H7 (cell line): ENCODE data around the gene PCNX1. TPM values are rescaled to one million over a fixed set of nuclear protein-coding genes. Genes with fewer than 3 reads are reported as not detected.

Source experiments
- DNase-seq: peaks from one replicate; pipeline ENCODE4 v3.0.0; 2012
- H3K27me3 ChIP-seq: 2 replicates; pipeline ENCODE4 v1.6.0; 2011; ENCODE audit warnings: mild to moderate bottlenecking, low read length; ENCODE audit not compliant: control insufficient read depth, insufficient read depth
- H3K36me3 ChIP-seq: replicated peaks from 2 replicates; pipeline ENCODE4 v1.5.1; 2011; ENCODE audit warnings: low read length; ENCODE audit not compliant: control insufficient read depth, insufficient read depth
- H3K4me3 ChIP-seq: 2 replicates; pipeline ENCODE4 v1.5.1; 2011; ENCODE audit warnings: low read depth, mild to moderate bottlenecking, control low read depth, low read length, moderate library complexity; ENCODE audit not compliant: insufficient read depth
- total RNA-seq: library from RNA; depleted of rRNA; stranded (reverse); fragments of >200 nt; shearing (Covaris generic); gene quantifications from 2 replicates; pipeline ENCODE4 v1.2.3, GENCODE V29; 2014

PCNX1 gene
- total RNA-seq, 1 experiment from 2014 or later, result 29.1 TPM

DNA sequence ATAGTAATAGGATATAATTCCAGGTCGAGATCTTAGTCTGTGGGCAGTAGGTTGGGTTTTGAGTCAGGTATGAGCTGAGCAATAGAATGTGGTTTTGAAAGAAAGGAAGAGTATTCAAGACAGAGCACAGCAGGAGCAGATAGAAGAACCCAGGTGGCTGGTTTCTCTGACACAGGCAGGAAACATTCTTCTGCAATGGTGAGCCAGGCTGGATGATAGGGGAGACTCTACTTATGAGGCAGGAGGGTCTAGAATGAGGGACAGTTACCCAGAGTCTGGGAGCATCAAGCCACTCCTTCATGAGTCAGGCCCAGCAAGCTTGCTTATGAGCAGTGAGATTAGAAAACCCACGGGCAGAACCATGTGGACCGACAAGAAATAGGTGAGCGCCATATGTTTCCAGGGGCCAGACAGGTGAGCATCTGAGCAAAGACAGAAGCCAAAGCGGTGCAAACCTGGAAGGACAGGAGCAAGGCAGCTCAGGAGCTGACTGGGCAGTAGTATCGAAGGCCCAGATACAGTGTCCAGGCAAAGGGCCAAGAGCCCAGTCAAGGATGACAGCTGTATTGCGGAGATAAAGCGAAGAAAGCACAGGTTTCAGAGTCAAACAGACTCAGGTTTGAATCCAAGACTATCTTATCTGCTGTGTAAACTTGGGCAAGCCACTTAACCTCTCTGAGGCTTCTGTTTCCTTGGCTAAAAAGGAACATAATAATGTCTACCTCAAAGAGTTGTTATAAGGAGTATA is 22.5 kb upstream of the PCNX1 start:
- no peak overlapping the region for H3K4me3 ChIP-seq
- H3K27me3 ChIP-seq, result no peaks in the 10 kb centered on the region
- H3K36me3 ChIP-seq, result no peaks in the 10 kb centered on the region
- DNase-seq, result no peak

DNA sequence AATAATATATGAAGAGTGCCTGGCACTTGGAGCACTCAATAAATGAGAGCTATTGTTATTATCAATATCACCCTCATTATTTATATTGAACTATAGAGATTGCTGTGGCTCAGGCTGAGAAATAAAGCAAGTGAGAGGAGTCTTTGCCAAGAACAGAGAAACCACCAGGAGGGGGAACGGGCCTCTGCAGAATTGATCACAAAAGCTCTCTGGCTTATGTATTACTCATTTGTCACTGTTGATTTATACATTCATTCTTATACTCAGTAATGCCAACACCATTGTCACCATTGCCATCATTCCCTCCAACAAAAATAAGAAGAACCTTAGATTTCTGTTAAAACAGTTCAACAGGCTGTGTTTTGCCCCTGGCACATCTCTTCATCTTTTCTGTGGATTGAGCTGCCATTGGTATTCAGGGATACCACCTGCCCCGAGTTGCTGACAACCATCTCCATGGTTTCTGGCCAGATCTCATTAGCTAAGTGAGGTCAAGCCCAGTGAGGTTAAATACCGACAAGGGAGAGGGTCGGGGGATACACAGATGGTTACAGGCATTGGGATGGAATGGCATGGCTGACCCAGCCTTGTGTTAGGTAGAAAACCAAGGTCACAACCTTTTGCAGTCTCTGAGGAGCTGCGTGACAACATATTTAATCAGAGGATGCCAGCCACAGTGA is 21.8 kb upstream of the PCNX1 start:
- no peaks in the 10 kb centered on the region for H3K27me3 ChIP-seq
- no peaks in the 10 kb centered on the region for H3K36me3 ChIP-seq
- H3K4me3 ChIP-seq, result no peak overlapping the region
- no peak for DNase-seq

DNA sequence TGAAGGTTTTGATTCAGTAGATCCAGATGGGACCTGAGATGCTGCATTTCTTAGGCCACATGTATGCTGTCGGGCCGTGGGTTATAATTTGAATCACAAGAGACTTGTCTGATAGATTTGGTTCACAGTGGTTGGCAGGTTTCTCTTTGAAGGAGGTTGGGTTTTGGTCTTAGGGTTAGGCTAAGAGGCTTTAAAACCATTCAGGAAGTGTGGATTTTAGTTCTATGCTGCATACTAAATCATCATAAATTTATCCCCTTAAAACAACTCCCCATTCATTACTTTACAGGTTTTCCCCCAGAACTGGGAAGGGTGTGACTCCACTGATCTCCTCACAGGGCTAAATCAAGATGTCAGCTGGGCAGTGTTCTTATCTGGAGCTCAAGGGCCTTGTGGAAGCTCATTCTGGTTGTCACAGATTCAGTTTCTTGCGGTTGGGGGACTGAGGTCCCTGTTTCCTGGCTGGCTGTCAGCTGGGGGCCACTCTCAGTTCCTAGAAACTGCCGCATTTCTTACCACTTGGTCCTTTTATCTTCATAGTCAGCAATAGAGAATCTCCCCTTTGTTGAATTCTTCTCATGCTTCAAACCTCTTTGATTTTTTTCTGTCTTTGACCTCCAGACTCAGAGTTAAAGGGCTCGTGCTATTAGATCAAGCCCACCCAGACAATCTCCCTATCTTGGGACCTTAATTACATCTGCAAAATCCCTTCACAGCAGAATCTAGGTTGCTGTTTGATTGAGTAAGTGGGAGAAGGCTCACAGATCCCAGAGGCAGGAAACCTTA is 20.6 kb upstream of the PCNX1 start:
- no peak for DNase-seq
- Histone ChIP-seq H3K27me3 (no peaks in the 10 kb centered on the region), H3K4me3 (no peak overlapping the region), H3K36me3 (no peaks in the 10 kb centered on the region)

DNA sequence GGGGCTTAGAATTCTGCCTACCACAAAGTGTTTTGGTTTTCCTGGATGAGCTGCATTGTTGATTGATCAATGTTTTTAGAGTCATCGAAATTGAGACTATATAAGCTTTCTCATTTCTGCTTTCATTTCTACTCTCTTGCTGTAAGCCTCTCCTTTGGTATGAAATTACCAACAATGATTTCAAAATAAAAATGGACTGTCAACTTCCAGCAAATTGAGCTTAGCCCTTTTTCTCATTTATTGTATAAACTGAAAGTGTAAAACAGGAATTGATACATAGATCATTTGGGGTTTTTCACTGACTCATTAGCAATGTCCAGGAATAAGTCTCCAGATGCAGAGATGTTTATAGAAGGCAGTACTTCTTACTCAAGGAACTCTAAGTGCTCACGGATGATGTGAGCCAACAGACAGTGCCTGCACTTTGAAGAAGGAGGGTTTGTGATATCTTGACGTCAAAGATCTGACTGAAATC is 20.0 kb upstream of the PCNX1 start:
- Histone ChIP-seq H3K36me3 (no peaks in the 10 kb centered on the region), H3K4me3 (no peak overlapping the region), H3K27me3 (no peaks in the 10 kb centered on the region)
- DNase-seq, result no peak

DNA sequence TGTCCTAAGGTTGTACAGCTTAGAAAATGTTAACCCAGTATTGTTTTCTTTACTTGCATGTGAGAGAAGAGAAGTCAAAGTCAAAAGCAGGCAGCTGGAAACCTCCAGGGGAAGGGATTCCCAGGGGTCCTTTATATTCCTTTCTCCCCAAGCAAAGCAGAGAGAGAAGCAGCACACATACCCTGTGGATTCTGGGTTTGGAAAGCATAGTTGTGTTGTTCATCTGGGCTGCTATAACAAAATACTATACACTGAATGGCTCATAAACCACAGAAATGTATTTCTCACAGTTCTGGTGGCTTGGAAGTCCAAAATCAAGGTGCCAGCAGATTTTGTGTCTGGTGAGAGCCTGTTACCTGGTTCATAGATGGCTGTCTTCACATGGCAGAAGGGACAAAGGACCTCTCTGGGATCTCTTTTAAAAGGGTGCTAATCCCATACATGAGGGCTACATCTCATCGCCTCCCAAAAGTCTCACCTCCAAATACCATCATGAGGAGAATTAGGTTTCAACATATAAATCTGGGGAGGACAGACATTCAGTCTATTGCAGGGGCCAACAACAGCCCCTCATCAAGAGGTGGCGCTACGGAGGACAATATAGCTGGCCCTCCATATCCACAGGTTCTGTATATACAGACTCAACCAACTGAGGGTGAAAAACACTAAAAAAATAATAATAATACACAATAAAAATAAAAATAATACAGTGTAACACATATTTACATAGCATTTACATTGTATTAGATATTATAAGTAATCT is 19.3 kb upstream of the PCNX1 start:
- no peak for DNase-seq
- H3K4me3 ChIP-seq, result no peak overlapping the region
- H3K27me3 ChIP-seq, result no peaks in the 10 kb centered on the region
- no peaks in the 10 kb centered on the region for H3K36me3 ChIP-seq

DNA sequence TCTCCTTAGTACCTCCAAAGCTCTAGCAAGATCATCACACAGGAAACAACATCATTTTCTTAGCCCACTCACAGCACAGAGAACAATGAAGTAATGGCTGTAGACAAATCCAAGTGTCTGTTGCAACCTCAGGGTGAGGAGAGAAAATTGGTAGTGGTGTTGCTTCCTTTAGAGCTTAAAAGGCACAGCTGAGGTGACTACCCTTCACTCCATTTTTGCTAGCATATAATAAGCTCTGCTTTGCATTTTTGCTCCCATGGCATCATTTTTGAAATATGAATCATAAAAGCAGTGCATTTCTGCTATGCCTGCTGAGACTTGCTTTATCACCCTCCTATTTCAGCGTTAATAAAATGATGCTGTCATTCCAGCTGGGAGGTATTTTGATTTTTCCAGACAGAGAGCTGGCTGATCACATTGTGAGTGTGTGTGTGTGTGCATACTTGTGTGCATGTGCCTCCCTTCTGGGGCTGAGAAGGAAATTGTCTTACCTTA is 18.5 kb upstream of the PCNX1 start:
- DNase-seq, result no peak

DNA sequence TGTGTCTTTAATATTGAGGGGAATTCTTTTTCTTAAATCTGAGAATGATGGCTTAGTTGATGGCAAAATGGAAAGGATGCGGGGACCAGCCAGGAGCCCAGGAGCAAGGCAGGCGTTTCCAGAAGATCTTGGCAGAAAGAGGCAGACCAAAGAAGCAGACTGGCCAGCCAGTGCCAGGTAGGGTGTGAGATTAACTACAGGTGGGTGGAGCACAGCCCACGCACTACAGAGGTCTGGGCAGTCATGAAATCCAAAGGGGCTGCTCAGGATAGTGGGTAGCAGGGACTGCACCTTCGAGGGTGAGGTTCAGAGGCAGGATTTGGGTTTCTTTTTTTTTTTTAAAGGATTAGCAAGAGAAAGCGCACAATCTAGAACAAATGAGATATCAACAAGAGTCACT is 17.7 kb upstream of the PCNX1 start:
- DNase-seq, result no peak
- Histone ChIP-seq H3K36me3 (no peaks in the 10 kb centered on the region), H3K4me3 (no peak overlapping the region), H3K27me3 (no peaks in the 10 kb centered on the region)

More for the DNA sequence above, 18.5 kb upstream of the PCNX1 start:
- no peak overlapping the region for H3K4me3 ChIP-seq
- H3K36me3 ChIP-seq, result no peaks in the 10 kb centered on the region
- H3K27me3 ChIP-seq, result no peaks in the 10 kb centered on the region

DNA sequence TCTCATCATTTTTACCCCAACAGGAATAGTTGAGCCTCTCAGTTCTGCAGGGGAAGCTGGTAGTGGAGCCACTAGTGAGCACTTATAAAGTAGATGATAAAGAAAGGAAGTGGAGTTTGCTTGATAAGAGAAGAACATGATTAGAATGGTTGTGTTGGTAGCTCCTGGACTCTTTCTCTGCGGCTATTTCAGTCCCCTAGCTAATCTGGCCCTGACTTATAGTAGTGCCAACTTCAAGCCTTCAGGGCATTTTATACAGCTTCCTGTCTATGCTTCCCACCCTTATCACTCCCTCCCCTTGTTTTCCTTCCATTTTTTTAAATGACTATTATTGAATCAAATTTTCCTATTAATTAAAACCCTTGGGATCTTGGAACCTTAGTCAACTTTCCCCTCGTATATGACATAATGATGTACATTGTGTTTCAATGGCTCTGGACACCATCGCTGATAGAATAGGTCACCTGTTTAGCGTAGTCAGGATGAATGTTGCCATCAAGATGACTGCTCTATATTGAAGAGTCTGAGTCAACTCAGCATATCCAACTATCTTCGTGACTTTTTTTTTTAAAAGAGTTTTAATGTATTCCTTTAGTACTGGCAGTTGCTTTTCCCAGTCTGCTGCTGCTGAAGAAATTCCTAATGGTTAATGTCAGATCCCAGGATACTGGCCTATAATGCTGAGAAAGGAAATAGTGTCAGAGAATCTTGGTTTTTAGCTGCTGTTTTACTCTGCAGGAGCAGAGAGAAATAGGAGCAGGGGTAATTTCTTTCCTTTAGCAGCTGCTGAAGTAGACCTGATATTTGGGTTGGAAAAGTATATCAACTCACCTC is 16.2 kb upstream of the PCNX1 start:
- Histone ChIP-seq H3K4me3 (no peak overlapping the region), H3K36me3 (no peaks in the 10 kb centered on the region), H3K27me3 (no peaks in the 10 kb centered on the region)
- no peak for DNase-seq

DNA sequence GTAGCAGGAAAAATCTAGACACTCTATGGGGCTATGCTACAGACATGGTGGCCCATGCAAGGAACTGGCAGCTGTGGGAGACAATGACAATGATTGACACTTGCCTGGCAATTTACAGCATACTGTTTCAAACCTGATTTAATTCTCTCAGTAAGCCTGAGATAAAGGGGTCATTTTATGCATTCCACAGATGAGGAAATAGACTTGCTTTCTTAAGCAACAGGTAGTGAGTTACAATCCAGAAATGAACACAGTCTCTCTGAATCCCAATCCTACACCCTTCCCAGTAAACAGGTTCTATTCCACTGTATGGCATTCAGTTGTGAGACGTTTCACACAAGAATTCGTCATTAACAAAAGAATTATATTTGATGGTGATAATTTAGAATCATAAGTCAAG is 15.5 kb upstream of the PCNX1 start:
- Histone ChIP-seq H3K4me3 (no peak overlapping the region), H3K36me3 (no peaks in the 10 kb centered on the region)

DNA sequence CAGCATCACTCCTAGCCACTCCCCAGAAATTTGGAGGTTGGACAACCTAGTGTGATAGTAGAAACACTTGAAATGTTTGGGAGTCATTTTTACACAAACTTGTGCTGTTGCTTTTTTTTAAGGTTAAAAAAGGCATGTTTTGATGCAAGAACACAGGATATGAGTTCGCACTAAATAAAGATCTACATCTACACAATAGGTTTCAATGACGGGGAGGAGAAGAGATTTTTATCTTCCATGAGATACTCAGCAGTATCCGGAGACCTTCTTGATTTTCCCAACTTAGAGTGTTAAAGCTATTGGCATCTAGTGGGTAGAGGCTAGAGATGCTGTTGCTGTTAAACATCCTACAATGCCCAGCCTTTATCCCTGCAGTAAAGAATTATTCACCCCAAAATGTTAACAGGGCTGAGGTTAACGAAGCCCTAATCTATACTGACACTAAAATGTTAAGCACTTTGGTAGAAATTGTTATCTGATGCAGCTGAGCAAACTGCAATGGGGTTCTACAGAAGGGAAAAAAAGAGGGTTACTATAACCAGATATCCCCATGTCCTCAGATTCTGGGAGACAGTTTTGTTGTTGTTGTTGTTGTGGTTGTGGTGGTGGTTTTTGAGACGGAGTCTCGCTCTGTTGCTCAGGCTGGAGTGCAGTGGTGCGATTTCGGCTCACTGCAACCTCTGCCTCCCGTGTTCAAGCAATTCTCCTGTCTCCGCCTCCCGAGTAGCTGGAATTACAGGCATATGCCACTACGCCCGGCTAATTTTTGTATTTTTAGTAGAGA is 14.0 kb upstream of the PCNX1 start:
- Histone ChIP-seq H3K4me3 (no peak overlapping the region), H3K27me3 (no peaks in the 10 kb centered on the region), H3K36me3 (no peaks in the 10 kb centered on the region)
- DNase-seq, result no peak

More for the DNA sequence above, 15.5 kb upstream of the PCNX1 start:
- H3K27me3 ChIP-seq, result no peaks in the 10 kb centered on the region
- DNase-seq, result no peak

DNA sequence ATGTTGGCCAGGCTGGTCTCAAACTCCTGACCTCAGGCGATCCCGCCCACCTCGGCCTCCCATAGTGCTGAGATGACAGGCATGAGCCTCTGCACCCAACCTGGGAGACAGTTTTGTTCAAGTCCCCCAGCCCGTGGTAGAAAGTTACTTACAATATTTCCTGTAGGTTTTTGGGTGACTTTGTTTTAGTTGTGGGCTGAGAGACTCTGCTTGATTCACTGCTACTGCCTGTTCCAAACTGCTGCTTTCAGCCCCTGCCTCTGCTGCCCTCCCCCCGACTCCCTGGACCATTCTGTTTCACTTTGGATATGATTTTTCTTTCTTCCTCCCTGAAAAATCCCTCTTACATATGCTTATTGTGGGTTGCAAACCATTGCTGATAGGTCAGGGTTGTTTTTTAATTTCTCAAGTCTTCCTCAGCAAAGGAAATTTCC is 13.4 kb upstream of the PCNX1 start:
- H3K36me3 ChIP-seq, result no peaks in the 10 kb centered on the region

DNA sequence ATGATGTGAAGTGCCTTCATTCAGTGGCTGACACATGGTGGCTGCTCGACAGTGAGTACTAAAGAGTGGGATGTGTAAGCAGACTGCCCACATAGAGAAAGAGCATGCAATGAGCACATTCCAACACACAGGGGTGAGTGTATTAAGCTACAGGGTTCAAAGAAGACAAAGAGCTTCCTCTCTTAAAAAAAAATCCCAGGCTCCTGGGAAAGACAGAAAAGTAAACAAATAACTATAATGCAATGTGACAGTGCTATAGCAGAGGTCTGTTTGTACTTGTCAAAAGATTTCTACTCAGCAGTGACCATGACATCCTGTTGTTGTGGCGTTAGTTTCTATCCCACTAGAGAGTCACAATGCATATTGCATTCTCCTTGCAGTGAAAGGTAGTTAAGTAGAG is 12.4 kb upstream of the PCNX1 start:
- H3K4me3 ChIP-seq, result no peak overlapping the region
- DNase-seq, result no peak
- H3K27me3 ChIP-seq, result no peaks in the 10 kb centered on the region
- H3K36me3 ChIP-seq, result no peaks in the 10 kb centered on the region

More for the DNA sequence above, 13.4 kb upstream of the PCNX1 start:
- Histone ChIP-seq H3K4me3 (no peak overlapping the region), H3K27me3 (no peaks in the 10 kb centered on the region)
- no peak for DNase-seq

DNA sequence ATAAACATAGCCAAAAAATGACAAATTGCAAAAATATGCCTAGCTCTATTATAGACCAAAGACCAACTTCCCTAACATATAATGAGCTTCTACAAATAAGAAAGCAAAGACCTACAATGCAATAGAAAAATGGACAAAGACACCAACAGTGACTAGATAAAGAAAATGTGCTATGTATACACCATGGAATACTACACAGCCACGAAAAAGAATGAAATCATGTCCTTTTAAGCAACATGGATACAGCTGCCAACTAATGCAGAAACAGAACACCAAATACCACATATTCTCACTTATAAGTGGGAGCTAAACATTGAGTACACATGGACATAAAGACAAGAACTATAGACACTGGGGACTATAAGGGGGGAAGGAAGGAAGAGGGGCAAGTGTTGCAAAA is 10.9 kb upstream of the PCNX1 start:
- Histone ChIP-seq H3K36me3 (no peaks in the 10 kb centered on the region), H3K4me3 (no peak overlapping the region), H3K27me3 (no peaks in the 10 kb centered on the region)
- no peak for DNase-seq
